ENCODE measurements around the gene SHISA6. TPM values are rescaled to one million over a fixed set of nuclear protein-coding genes. Genes with fewer than 3 reads are reported as not detected.

Gene SHISA6
- total RNA-seq, 1 donor from 2014 or later = 2.1 TPM

DNA sequence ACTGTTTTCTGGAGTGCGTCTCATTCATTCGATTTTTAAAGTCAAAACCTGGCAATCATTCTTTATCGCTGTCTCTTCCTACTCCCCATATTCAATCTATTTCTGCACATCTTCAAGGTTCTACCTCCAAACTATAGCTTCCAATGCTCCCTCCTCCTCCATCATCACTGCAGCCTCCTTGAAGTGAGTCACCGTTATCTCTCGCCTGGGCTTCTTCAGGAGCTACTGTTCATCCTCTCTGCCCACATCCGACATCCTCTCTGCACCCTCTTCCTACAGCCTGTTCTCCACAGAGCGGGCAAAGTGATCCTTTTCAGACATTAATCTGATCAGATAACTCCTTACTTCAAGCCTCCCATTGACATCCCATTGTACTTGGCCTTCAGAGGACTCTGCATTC is 213.1 kb downstream of the SHISA6 start:
- H3K4me1 ChIP-seq (ENCODE audit: control insufficient read depth in 3 of 3, insufficient read depth in 3 of 3, low read length in 3 of 3) = no peaks in the 10 kb centered on the region
- H3K9me3 ChIP-seq (ENCODE audit: control insufficient read depth in 3 of 3, low read length in 3 of 3) = peaks cover 0 to 4% (median 2%) of the 10 kb centered on the region in 3 donors
- H3K36me3 ChIP-seq (ENCODE audit: control insufficient read depth in 3 of 3, insufficient read depth in 3 of 3, low read length in 3 of 3) = no peaks in the 10 kb centered on the region
- no peak overlapping the region for H3K4me3 ChIP-seq (ENCODE audit: low read length in 3 of 3)
- peaks cover 0 to 3% (median 0%) of the 10 kb centered on the region in 3 donors for H3K27me3 ChIP-seq (ENCODE audit: control insufficient read depth in 3 of 3, insufficient read depth in 3 of 3, low read length in 3 of 3)
- no peak overlapping the region for H3K27ac ChIP-seq (ENCODE audit: low read depth, low read length)
- H3K9ac ChIP-seq (ENCODE audit: low read depth in 1 of 3, low read length in 3 of 3) = no peak overlapping the region

DNA sequence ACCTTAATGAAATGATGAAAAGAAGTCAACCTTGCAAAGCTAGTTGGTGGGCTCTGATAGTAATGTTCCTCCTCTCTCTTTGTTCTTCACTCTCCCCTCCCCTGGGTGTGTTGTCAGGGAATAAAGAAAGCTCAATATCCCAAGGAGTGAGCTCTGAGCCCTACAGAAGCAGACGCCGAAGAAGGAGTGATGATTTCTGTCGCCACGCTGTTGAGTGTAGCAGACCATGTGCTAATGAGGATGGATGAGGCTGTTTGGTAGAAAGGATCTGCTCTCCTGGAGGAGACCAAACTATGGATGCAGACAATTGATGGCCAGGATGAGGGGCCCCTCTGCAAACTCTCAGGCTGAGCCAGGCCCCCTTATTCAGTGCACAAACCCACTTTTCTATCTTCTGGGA is 217.3 kb downstream of the SHISA6 start:
- Histone ChIP-seq H3K36me3 (ENCODE audit: control insufficient read depth in 3 of 3, insufficient read depth in 3 of 3, low read length in 3 of 3) (no peaks in the 10 kb centered on the region), H3K4me1 (ENCODE audit: control insufficient read depth in 3 of 3, insufficient read depth in 3 of 3, low read length in 3 of 3) (no peaks in the 10 kb centered on the region), H3K27ac (ENCODE audit: low read depth, low read length) (no peak overlapping the region), H3K27me3 (ENCODE audit: control insufficient read depth in 3 of 3, insufficient read depth in 3 of 3, low read length in 3 of 3) (peaks cover 0 to 3% (median 0%) of the 10 kb centered on the region in 3 donors), H3K4me3 (ENCODE audit: low read length in 3 of 3) (no peak overlapping the region), H3K9me3 (ENCODE audit: control insufficient read depth in 3 of 3, low read length in 3 of 3) (peaks cover 0 to 4% (median 0%) of the 10 kb centered on the region in 3 donors), H3K9ac (ENCODE audit: low read depth in 1 of 3, low read length in 3 of 3) (no peak overlapping the region)

DNA sequence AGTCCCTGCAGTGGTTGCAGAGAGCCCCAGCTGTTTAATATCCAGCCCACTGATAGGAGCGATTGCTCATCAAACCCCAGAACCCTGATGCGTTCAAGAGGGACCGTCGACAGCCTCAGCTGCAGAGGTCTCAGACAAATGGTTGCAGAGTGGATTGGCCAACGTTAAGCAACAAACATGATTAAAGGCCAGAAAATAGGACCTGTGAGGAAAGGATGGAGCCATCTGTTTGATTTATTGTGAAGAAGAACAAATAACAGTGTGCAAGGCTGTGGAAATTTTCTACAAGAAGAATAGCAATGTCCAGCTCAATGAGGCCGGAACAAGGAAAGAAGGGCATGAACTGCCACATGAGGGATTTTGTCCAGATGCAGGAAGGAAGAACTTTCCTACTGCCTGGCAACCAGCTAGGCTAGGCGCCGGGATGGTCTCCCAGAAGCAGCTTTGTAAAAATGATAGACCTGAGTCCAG is 218.9 kb downstream of the SHISA6 start:
- H3K36me3 ChIP-seq (ENCODE audit: control insufficient read depth in 3 of 3, insufficient read depth in 3 of 3, low read length in 3 of 3) = no peaks in the 10 kb centered on the region
- no peaks in the 10 kb centered on the region for H3K4me1 ChIP-seq (ENCODE audit: control insufficient read depth in 3 of 3, insufficient read depth in 3 of 3, low read length in 3 of 3)
- peaks cover 0 to 2% (median 0%) of the 10 kb centered on the region in 3 donors for H3K9me3 ChIP-seq (ENCODE audit: control insufficient read depth in 3 of 3, low read length in 3 of 3)
- H3K9ac ChIP-seq (ENCODE audit: low read depth in 1 of 3, low read length in 3 of 3) = no peak overlapping the region
- H3K27ac ChIP-seq (ENCODE audit: low read depth, low read length) = no peak overlapping the region
- H3K4me3 ChIP-seq (ENCODE audit: low read length in 3 of 3) = no peak overlapping the region
- H3K27me3 ChIP-seq (ENCODE audit: control insufficient read depth in 3 of 3, insufficient read depth in 3 of 3, low read length in 3 of 3) = peaks cover 0 to 3% (median 0%) of the 10 kb centered on the region in 3 donors

DNA sequence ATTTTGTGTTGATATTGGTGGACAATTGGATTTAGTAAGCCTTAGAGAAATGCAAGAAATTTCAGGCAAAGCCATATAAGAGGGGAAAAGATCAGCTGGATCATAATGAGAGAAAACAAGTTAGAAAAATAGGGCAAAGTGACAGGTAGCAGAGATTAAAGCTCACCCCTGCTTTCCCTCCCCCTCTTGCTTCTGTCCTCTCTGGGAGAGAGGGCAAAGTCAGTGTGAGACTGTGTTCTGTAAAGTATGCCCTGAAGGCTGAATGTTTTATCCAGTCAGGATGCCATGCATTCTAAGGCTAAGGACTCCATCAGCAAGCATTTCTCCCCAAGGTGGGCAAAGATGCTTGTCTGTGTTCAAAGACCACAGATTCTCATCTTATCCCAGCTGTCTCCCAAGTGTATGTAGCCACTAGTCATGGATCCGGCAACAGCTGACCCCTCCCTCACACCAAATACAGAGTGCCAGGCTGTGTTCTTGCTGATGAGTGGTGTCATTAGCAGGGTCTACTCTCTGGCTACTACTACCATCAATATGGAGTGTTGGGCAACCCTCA is 221.1 kb downstream of the SHISA6 start:
- no peak overlapping the region for H3K27ac ChIP-seq (ENCODE audit: low read depth, low read length)
- no peaks in the 10 kb centered on the region for H3K27me3 ChIP-seq (ENCODE audit: control insufficient read depth in 3 of 3, insufficient read depth in 3 of 3, low read length in 3 of 3)
- H3K4me1 ChIP-seq (ENCODE audit: control insufficient read depth in 3 of 3, insufficient read depth in 3 of 3, low read length in 3 of 3) = no peaks in the 10 kb centered on the region
- no peak overlapping the region for H3K4me3 ChIP-seq (ENCODE audit: low read length in 3 of 3)
- H3K9ac ChIP-seq (ENCODE audit: low read depth in 1 of 3, low read length in 3 of 3) = no peak overlapping the region
- H3K36me3 ChIP-seq (ENCODE audit: control insufficient read depth in 3 of 3, insufficient read depth in 3 of 3, low read length in 3 of 3) = no peaks in the 10 kb centered on the region
- no peaks in the 10 kb centered on the region for H3K9me3 ChIP-seq (ENCODE audit: control insufficient read depth in 3 of 3, low read length in 3 of 3)

DNA sequence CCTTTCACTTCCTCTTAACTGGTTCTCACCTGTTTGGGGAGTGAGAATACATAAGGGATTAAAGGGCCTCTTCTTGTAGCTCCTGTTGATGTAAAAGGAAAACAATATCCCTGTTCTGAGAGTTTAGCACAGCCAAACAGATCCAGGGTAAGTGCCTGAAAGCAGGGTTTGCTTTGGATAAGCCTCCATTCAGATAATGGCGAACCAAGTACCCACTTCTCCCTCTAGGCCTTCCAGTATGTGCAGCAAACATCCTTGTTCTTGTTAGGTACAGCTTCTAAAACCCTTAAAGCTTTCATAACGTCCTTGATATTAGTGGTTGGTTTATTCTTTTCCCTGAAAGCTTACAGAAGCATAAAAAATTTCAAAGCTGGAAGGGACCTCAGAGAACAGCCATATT is 226.6 kb downstream of the SHISA6 start:
- H3K9me3 ChIP-seq (ENCODE audit: control insufficient read depth in 3 of 3, low read length in 3 of 3) = peaks cover 0 to 1% (median 0%) of the 10 kb centered on the region in 3 donors
- no peak overlapping the region for H3K4me3 ChIP-seq (ENCODE audit: low read length in 3 of 3)
- H3K4me1 ChIP-seq (ENCODE audit: control insufficient read depth in 3 of 3, insufficient read depth in 3 of 3, low read length in 3 of 3) = no peaks in the 10 kb centered on the region
- no peaks in the 10 kb centered on the region for H3K36me3 ChIP-seq (ENCODE audit: control insufficient read depth in 3 of 3, insufficient read depth in 3 of 3, low read length in 3 of 3)
- no peaks in the 10 kb centered on the region for H3K27me3 ChIP-seq (ENCODE audit: control insufficient read depth in 3 of 3, insufficient read depth in 3 of 3, low read length in 3 of 3)
- H3K9ac ChIP-seq (ENCODE audit: low read depth in 1 of 3, low read length in 3 of 3) = no peak overlapping the region
- H3K27ac ChIP-seq (ENCODE audit: low read depth, low read length) = no peak overlapping the region

DNA sequence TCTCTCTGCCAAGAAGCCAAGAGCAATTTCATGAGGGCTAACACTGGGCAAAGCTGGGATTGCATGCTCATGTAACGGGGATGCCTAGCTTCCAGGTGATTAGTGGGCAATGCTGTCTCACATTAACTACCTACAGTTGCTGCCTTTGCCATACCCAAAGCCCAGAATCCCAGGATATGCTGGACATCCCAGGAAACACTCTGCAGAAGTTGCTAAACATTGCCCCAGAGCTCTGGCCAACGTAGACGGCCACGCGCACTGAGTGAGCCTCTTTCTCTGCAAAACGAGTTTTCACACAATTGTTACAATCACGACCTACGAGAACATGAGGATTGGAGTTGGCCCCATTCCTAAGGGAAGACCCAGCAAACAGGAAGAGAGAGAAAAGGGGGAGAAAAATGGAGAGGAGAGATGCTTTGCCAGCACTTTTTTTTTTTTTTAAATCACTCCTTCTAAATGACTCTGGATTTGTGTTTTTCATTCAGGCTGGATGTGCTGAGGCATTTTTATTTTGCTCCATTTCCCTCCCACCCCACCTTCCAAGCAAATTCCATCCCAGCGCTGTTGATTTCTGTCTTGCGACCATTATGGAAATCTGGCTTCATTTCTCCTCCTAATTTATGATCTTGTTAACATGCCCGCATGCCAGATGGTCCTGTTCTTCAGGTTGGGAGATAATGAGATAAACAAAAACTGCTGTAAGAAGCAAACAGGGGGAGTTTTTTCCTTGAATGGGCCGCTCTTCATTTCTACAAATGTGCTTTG is 244.5 kb downstream of the SHISA6 start:
- Histone ChIP-seq H3K9me3 (ENCODE audit: control insufficient read depth in 3 of 3, low read length in 3 of 3) (no peaks in the 10 kb centered on the region), H3K36me3 (ENCODE audit: control insufficient read depth in 3 of 3, insufficient read depth in 3 of 3, low read length in 3 of 3) (no peaks in the 10 kb centered on the region), H3K4me3 (ENCODE audit: low read length in 3 of 3) (no peak overlapping the region), H3K27me3 (ENCODE audit: control insufficient read depth in 3 of 3, insufficient read depth in 3 of 3, low read length in 3 of 3) (no peaks in the 10 kb centered on the region), H3K9ac (ENCODE audit: low read depth in 1 of 3, low read length in 3 of 3) (no peak overlapping the region), H3K4me1 (ENCODE audit: control insufficient read depth in 3 of 3, insufficient read depth in 3 of 3, low read length in 3 of 3) (no peaks in the 10 kb centered on the region), H3K27ac (ENCODE audit: low read depth, low read length) (no peak overlapping the region)

DNA sequence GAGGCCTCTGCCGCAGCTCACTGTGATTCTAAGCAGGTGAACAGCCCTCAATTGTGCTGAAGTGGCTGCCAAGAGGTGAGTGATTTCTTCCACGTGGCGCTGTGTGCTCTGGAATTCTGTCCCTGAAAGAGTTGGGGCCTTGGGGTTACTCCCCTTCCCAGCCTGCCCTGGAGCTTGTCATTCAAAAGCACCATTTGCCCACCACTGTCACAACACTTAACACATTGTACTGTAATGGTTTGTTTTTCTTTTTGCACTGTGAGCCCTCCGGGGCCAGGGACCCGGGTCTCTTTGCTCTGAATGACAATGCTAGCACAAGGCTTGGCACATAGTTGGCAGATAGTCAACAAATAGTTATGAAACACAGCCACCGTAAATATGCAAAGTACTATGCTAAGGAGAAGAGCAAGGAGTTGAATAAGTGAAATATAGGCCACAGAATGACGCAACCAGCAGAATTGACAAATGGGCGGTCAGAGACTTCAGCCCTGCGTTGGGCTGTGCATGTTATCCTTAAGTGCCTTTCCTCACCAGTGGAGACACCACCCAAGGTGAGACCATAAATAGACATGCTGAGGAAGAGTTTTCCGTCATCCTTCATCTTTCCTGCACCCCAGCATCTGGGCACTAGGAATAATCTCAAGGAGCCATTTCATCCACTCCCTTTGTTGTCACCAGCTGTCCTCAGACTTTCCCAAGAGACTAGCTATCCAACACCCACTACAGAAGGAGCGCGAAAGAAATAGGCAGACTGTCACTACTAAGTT is 245.3 kb downstream of the SHISA6 start:
- H3K9ac ChIP-seq (ENCODE audit: low read depth in 1 of 3, low read length in 3 of 3) = no peak overlapping the region
- no peaks in the 10 kb centered on the region for H3K4me1 ChIP-seq (ENCODE audit: control insufficient read depth in 3 of 3, insufficient read depth in 3 of 3, low read length in 3 of 3)
- no peak overlapping the region for H3K4me3 ChIP-seq (ENCODE audit: low read length in 3 of 3)
- no peaks in the 10 kb centered on the region for H3K27me3 ChIP-seq (ENCODE audit: control insufficient read depth in 3 of 3, insufficient read depth in 3 of 3, low read length in 3 of 3)
- H3K36me3 ChIP-seq (ENCODE audit: control insufficient read depth in 3 of 3, insufficient read depth in 3 of 3, low read length in 3 of 3) = no peaks in the 10 kb centered on the region
- H3K27ac ChIP-seq (ENCODE audit: low read depth, low read length) = no peak overlapping the region
- H3K9me3 ChIP-seq (ENCODE audit: control insufficient read depth in 3 of 3, low read length in 3 of 3) = no peaks in the 10 kb centered on the region

DNA sequence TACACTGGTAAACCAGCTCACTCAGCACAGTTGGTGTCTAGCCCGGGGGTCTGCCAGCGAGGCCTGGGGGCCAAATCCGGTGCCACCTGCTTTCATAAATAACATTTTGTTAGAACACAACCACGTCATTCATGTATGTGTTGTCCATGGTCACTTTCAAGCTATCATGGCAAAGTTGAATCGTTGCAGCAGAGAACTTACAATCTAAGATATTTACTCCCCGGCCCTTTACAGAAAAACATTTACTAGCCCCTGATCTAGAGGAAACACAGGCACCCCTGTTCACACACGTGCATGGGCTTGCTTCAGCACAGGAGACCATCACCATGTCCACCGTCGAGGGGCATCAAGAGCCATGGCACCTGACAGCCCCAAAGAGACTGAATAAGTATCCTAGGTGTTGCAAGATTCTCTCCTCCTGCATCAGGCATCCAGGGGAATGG is 245.9 kb downstream of the SHISA6 start:
- H3K9ac ChIP-seq (ENCODE audit: low read depth in 1 of 3, low read length in 3 of 3) = no peak overlapping the region
- H3K27me3 ChIP-seq (ENCODE audit: control insufficient read depth in 3 of 3, insufficient read depth in 3 of 3, low read length in 3 of 3) = no peaks in the 10 kb centered on the region
- H3K4me1 ChIP-seq (ENCODE audit: control insufficient read depth in 3 of 3, insufficient read depth in 3 of 3, low read length in 3 of 3) = no peaks in the 10 kb centered on the region
- H3K9me3 ChIP-seq (ENCODE audit: control insufficient read depth in 3 of 3, low read length in 3 of 3) = no peaks in the 10 kb centered on the region
- H3K36me3 ChIP-seq (ENCODE audit: control insufficient read depth in 3 of 3, insufficient read depth in 3 of 3, low read length in 3 of 3) = no peaks in the 10 kb centered on the region
- H3K27ac ChIP-seq (ENCODE audit: low read depth, low read length) = no peak overlapping the region
- no peak overlapping the region for H3K4me3 ChIP-seq (ENCODE audit: low read length in 3 of 3)

DNA sequence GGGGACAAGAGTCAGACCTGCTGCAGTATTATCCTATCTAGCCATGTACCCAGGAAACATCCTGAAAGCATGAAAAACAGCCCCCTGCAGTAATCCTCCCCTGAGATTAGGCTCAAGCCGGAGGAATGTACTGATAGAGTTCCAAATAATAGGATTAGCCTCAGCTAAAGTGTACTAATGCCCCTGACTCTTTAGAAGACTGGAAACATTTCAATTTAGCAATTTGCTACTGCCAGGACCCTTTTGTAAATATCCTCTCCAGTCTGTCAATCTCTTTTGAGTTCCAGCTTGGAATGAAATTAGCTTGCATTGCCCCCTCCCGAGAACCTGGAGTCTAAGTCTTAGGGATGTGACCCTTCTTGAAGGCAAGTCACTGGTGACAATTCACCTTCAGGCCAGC is 246.5 kb downstream of the SHISA6 start:
- Histone ChIP-seq H3K4me1 (ENCODE audit: control insufficient read depth in 3 of 3, insufficient read depth in 3 of 3, low read length in 3 of 3) (no peaks in the 10 kb centered on the region), H3K9ac (ENCODE audit: low read depth in 1 of 3, low read length in 3 of 3) (no peak overlapping the region), H3K27ac (ENCODE audit: low read depth, low read length) (no peak overlapping the region), H3K9me3 (ENCODE audit: control insufficient read depth in 3 of 3, low read length in 3 of 3) (no peaks in the 10 kb centered on the region), H3K27me3 (ENCODE audit: control insufficient read depth in 3 of 3, insufficient read depth in 3 of 3, low read length in 3 of 3) (no peaks in the 10 kb centered on the region), H3K36me3 (ENCODE audit: control insufficient read depth in 3 of 3, insufficient read depth in 3 of 3, low read length in 3 of 3) (no peaks in the 10 kb centered on the region), H3K4me3 (ENCODE audit: low read length in 3 of 3) (no peak overlapping the region)

DNA sequence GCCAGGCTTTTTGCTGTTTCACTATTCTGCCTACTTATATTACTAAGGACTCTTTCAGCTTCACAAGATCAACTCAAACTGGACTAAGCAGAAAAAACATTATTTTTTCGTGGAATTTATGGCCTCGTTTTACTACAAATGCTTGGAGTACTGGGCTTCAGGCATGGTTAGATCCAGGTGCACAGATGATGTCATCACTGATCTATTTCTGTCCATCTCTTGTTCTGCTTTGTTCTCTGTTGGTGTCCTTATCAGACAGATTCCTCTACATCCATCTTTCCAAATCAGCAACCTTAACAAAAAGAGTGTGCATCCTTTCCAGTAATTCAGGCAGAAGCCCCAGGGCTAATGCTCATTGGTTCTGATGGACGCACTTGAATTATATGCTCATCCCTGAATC is 247.4 kb downstream of the SHISA6 start:
- no peaks in the 10 kb centered on the region for H3K4me1 ChIP-seq (ENCODE audit: control insufficient read depth in 3 of 3, insufficient read depth in 3 of 3, low read length in 3 of 3)
- no peak overlapping the region for H3K9ac ChIP-seq (ENCODE audit: low read depth in 1 of 3, low read length in 3 of 3)
- no peak overlapping the region for H3K4me3 ChIP-seq (ENCODE audit: low read length in 3 of 3)
- no peak overlapping the region for H3K27ac ChIP-seq (ENCODE audit: low read depth, low read length)
- H3K27me3 ChIP-seq (ENCODE audit: control insufficient read depth in 3 of 3, insufficient read depth in 3 of 3, low read length in 3 of 3) = no peaks in the 10 kb centered on the region
- no peaks in the 10 kb centered on the region for H3K9me3 ChIP-seq (ENCODE audit: control insufficient read depth in 3 of 3, low read length in 3 of 3)
- H3K36me3 ChIP-seq (ENCODE audit: control insufficient read depth in 3 of 3, insufficient read depth in 3 of 3, low read length in 3 of 3) = no peaks in the 10 kb centered on the region

All from skeletal muscle tissue (tissue), 4 donors.